Activated CD8-positive, alpha-beta T cell treated with anti-CD3 and anti-CD28 coated beads, Interleukin-2, amount 10 ng/mL, durations not matched to agents 7 days and 5 days (primary cell): ENCODE results near the gene UBLCP1. TPM values are rescaled to one million over a fixed set of nuclear protein-coding genes. Genes with fewer than 3 reads are reported as not detected.
A peak's percentile ranks its signal among the peaks of the same experiment; 100 is the strongest.
"Not testable (repeated sequence)": the region's sequence is repeated elsewhere in the genome, so short reads cannot be mapped to it uniquely, and the experiment has no call there.

ENCODE experiments used
- ATAC-seq: fragments of 150-1000 bp; cut with Tn5 transposase; one replicate; pipeline ENCODE4 v1.10.0; 2021; ENCODE audit warnings: moderate library complexity
- CTCF ChIA-PET: fragments of 350-600 bp; sonication (Branson Sonifier 250); formaldehyde crosslinking; loops from one replicate; lab custom pipeline; 2021; ENCODE audit warnings: antibody characterized with exemption; lab: Charles Lee
- POLR2A ChIA-PET: fragments of 350-600 bp; sonication (Branson Sonifier 250); formaldehyde crosslinking; loops from one replicate; lab custom pipeline; 2021; ENCODE audit warnings: antibody characterized with exemption; lab: Charles Lee
- DNase-seq: peaks from one replicate; pipeline ENCODE4 v3.0.0-alpha.2; 2020
- H3K27ac Mint-ChIP-seq: one replicate; pipeline ENCODE4 v1.8.0; 2021; ENCODE audit warnings: mild to moderate bottlenecking, mixed read lengths
- H3K27me3 Mint-ChIP-seq: one replicate; pipeline ENCODE4 v1.8.0; 2021; ENCODE audit warnings: low read depth, mixed read lengths
- H3K36me3 Mint-ChIP-seq: one replicate; pipeline ENCODE4 v1.8.0; 2021; ENCODE audit warnings: low read depth, mixed read lengths
- H3K4me1 Mint-ChIP-seq: one replicate; pipeline ENCODE4 v1.8.0; 2021; ENCODE audit warnings: low read depth, mixed read lengths
- H3K4me3 Mint-ChIP-seq: one replicate; pipeline ENCODE4 v1.8.0; 2021; ENCODE audit warnings: mild to moderate bottlenecking, mixed read lengths
- H3K9me3 Mint-ChIP-seq: one replicate; pipeline ENCODE4 v1.8.0; 2022; ENCODE audit warnings: mixed read lengths; ENCODE audit not compliant: insufficient read depth
- total RNA-seq, 2 experiments: library from RNA; stranded (reverse); gene quantifications; one replicate each; pipeline ENCODE4 v1.2.3, GENCODE V29; 2021

Gene UBLCP1
- total RNA-seq, 2 experiments from 2014 or later: 27.8 to 28.4 TPM

DNA sequence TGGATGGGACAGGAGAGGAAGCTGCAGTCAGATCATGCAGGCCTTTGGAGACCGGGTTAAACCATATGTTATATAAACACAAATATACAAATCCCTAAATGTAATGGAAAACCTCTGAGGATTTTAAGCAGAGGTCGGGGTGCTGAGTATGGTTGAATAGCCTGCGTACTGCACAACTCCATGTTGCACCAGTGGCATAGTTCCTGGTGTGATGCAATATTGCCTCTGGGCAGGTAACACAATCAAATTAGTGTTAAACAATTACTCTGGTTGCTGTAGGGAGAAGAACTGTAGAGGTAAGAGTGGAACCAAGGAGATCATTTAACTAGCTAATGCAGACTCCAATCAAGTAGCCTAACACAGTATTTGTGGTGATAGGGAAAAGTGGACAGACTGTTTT is 32.4 kb upstream of the UBLCP1 start:
- Mint-ChIP-seq H3K27ac (no peak overlapping the region), H3K36me3 (no peaks in the 10 kb centered on the region), H3K9me3 (no peaks in the 10 kb centered on the region), H3K4me3 (no peak overlapping the region), H3K27me3 (no peaks in the 10 kb centered on the region), H3K4me1 (no peaks in the 10 kb centered on the region)
- POLR2A ChIA-PET: no interaction called here
- DNase-seq (no peak), ATAC-seq (no peak)
- CTCF ChIA-PET: no interaction called here

- Mint-ChIP-seq H3K27me3 (no peaks in the 10 kb centered on the region), H3K4me3 (no peak overlapping the region), H3K27ac (no peak overlapping the region), H3K9me3 (no peaks in the 10 kb centered on the region), H3K36me3 (no peaks in the 10 kb centered on the region), H3K4me1 (no peaks in the 10 kb centered on the region)
- no peak for ATAC-seq
- POLR2A ChIA-PET: interaction anchor here (0.7 kb wide), 1 partner anchor 10 kb away, joined by 3 read pairs; no protein-coding TSS in a partner anchor
- CTCF ChIA-PET: no interaction called here
- DNase-seq: no peak
Observed at GRCh38 chr5:159231167-159231566, 31.9 kb upstream of the UBLCP1 start.

- H3K9me3 Mint-ChIP-seq, DNase-seq, H3K27ac Mint-ChIP-seq, H3K4me3 Mint-ChIP-seq, POLR2A ChIA-PET, ATAC-seq, H3K27me3 Mint-ChIP-seq, H3K36me3 Mint-ChIP-seq, H3K4me1 Mint-ChIP-seq, CTCF ChIA-PET: not testable (repeated sequence)
Observed at GRCh38 chr5:159235871-159236520, 27.1 kb upstream of the UBLCP1 start.

GRCh38 chr5:159240301-159240870 is 22.7 kb upstream of the UBLCP1 start:
- POLR2A ChIA-PET: no interaction called here
- peaks cover 10% of the 10 kb centered on the region for H3K4me1 Mint-ChIP-seq
- DNase-seq: no peak
- no peak overlapping the region for H3K4me3 Mint-ChIP-seq
- H3K27me3 Mint-ChIP-seq: no peaks in the 10 kb centered on the region
- no peak overlapping the region for H3K27ac Mint-ChIP-seq
- CTCF ChIA-PET: no interaction called here
- peak; percentile 36 for ATAC-seq
- no peaks in the 10 kb centered on the region for H3K36me3 Mint-ChIP-seq
- H3K9me3 Mint-ChIP-seq: no peaks in the 10 kb centered on the region

- POLR2A ChIA-PET: no interaction called here
- Mint-ChIP-seq H3K4me1 (peaks cover 10% of the 10 kb centered on the region), H3K4me3 (no peak overlapping the region), H3K9me3 (no peaks in the 10 kb centered on the region), H3K27ac (no peak overlapping the region), H3K36me3 (no peaks in the 10 kb centered on the region), H3K27me3 (peaks cover 6% of the 10 kb centered on the region)
- no peak for ATAC-seq
- CTCF ChIA-PET: interaction anchor here (0.9 to 1.8 kb wide), 3 partner anchors 44 to 110 kb away, joined by 3 to 7 read pairs (median 3); no protein-coding TSS in a partner anchor
- DNase-seq: no peak
Observed at GRCh38 chr5:159241946-159242552, 21.0 kb upstream of the UBLCP1 start.

- CTCF ChIA-PET: interaction anchor here (0.9 to 1.8 kb wide), 5 partner anchors 44 to 745 kb away, joined by 3 to 7 read pairs (median 3); no protein-coding TSS in a partner anchor
- Mint-ChIP-seq H3K27ac (no peak overlapping the region), H3K36me3 (no peaks in the 10 kb centered on the region), H3K27me3 (peaks cover 6% of the 10 kb centered on the region), H3K4me3 (no peak overlapping the region), H3K9me3 (no peaks in the 10 kb centered on the region), H3K4me1 (peaks cover 10% of the 10 kb centered on the region)
- ATAC-seq (no peak), DNase-seq (no peak)
- POLR2A ChIA-PET: no interaction called here
Observed at GRCh38 chr5:159242656-159243055, 20.4 kb upstream of the UBLCP1 start.

- peaks cover 8% of the 10 kb centered on the region for H3K27me3 Mint-ChIP-seq
- H3K9me3 Mint-ChIP-seq: no peaks in the 10 kb centered on the region
- DNase-seq (no peak), ATAC-seq (no peak)
- CTCF ChIA-PET: interaction anchor here (1.1 to 1.8 kb wide), 4 partner anchors 43 to 744 kb away, joined by 3 to 7 read pairs (median 4); no protein-coding TSS in a partner anchor
- POLR2A ChIA-PET: no interaction called here
- H3K4me1 Mint-ChIP-seq: peaks cover 10% of the 10 kb centered on the region
- no peak overlapping the region for H3K4me3 Mint-ChIP-seq
- H3K36me3 Mint-ChIP-seq: no peaks in the 10 kb centered on the region
- no peak overlapping the region for H3K27ac Mint-ChIP-seq
Observed at GRCh38 chr5:159243385-159243784, 19.7 kb upstream of the UBLCP1 start.

GRCh38 chr5:159244163-159244562 is 18.9 kb upstream of the UBLCP1 start:
- ChIA-PET CTCF (interaction anchor here (1.3 to 3.3 kb wide), 4 partner anchors 13 to 87 kb away, joined by 3 to 13 read pairs (median 6); no protein-coding TSS in a partner anchor), POLR2A (no interaction called here)
- Mint-ChIP-seq H3K4me3 (no peak overlapping the region), H3K9me3 (no peaks in the 10 kb centered on the region), H3K27me3 (peaks cover 9% of the 10 kb centered on the region), H3K4me1 (peaks cover 10% of the 10 kb centered on the region), H3K36me3 (no peaks in the 10 kb centered on the region), H3K27ac (no peak overlapping the region)
- no peak for DNase-seq
- ATAC-seq: no peak

DNA sequence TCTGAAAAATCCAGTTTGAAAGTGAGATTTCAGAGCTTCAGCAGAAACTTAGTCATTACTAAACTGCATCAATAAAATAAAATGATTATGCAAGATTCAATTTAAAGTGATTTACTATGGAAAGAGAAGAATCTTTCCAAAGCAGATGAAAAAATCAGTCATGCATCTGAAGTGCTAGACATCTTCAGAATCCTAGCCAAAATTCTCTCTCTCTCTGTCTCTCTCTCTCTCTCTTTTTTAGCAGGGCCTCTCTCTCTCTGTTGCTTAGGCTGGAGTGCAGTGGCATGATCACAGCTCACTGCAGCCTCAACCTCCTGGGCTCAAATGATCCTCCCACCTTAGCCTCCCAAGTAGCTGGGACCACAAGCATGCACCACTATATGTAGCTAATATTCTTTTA is 18.2 kb upstream of the UBLCP1 start:
- ATAC-seq (no peak), DNase-seq (no peak)
- Mint-ChIP-seq H3K36me3 (no peaks in the 10 kb centered on the region), H3K27ac (no peak overlapping the region), H3K9me3 (no peaks in the 10 kb centered on the region), H3K4me3 (no peak overlapping the region), H3K27me3 (peaks cover 9% of the 10 kb centered on the region), H3K4me1 (peaks cover 10% of the 10 kb centered on the region)
- ChIA-PET POLR2A (no interaction called here), CTCF (interaction anchor here (0.9 to 3.3 kb wide), 5 partner anchors 13 to 88 kb away, joined by 3 to 13 read pairs (median 6); no protein-coding TSS in a partner anchor)

GRCh38 chr5:159249158-159249557 is 13.9 kb upstream of the UBLCP1 start:
- Mint-ChIP-seq H3K27me3 (peaks cover 9% of the 10 kb centered on the region), H3K4me1 (no peaks in the 10 kb centered on the region), H3K27ac (no peak overlapping the region), H3K9me3 (no peaks in the 10 kb centered on the region), H3K4me3 (no peak overlapping the region), H3K36me3 (no peaks in the 10 kb centered on the region)
- POLR2A ChIA-PET: no interaction called here
- CTCF ChIA-PET: no interaction called here
- DNase-seq (no peak), ATAC-seq (no peak)

DNA sequence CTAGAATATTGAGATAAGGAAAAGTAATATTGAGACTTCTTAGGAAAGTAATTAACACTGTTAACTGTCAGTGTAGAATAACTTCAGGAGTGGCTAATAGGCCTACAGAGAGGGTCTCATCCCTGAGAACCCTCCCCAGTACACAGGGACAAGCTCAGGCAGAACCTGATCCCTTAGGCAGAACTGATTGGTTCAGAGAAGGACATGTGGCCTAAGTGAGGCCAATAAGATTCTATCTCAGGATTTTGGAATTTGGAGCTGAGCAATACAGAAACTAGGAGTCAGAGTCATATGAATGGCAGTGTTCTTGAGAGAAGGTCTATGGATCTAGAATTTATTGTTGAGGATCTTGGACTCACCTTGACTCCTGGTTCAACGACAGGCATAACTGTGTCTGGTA is 10.9 kb upstream of the UBLCP1 start:
- no peak overlapping the region for H3K4me3 Mint-ChIP-seq
- POLR2A ChIA-PET: interaction anchor here (1.4 kb wide), 1 partner anchor 12 kb away, joined by 3 read pairs; no protein-coding TSS in a partner anchor
- no peaks in the 10 kb centered on the region for H3K9me3 Mint-ChIP-seq
- H3K27ac Mint-ChIP-seq: no peak overlapping the region
- peaks cover 9% of the 10 kb centered on the region for H3K27me3 Mint-ChIP-seq
- DNase-seq: no peak
- no peaks in the 10 kb centered on the region for H3K36me3 Mint-ChIP-seq
- CTCF ChIA-PET: no interaction called here
- no peaks in the 10 kb centered on the region for H3K4me1 Mint-ChIP-seq
- ATAC-seq: no peak

GRCh38 chr5:159257007-159257406 is 6.1 kb upstream of the UBLCP1 start:
- no peaks in the 10 kb centered on the region for H3K9me3 Mint-ChIP-seq

More at GRCh38 chr5:159257007-159257406, 6.1 kb upstream of the UBLCP1 start:
- ATAC-seq (no peak), DNase-seq (no peak)
- Mint-ChIP-seq H3K27ac (no peak overlapping the region), H3K27me3 (peaks cover 5% of the 10 kb centered on the region), H3K4me3 (no peak overlapping the region), H3K36me3 (no peaks in the 10 kb centered on the region), H3K4me1 (peaks cover 10% of the 10 kb centered on the region)
- CTCF ChIA-PET: interaction anchor here (1.2 to 1.3 kb wide), 2 partner anchors 12 to 100 kb away, joined by 4 to 6 read pairs; no protein-coding TSS in a partner anchor
- POLR2A ChIA-PET: no interaction called here
